Type B pancreatic cell (in vitro differentiated cells): ENCODE data around the gene IL6R. TPM values are rescaled to one million over a fixed set of nuclear protein-coding genes. Genes with fewer than 3 reads are reported as not detected.

Experiments
- DNase-seq: peaks from one replicate; pipeline ENCODE4 v3.0.0; 2021; ENCODE audit warnings: mixed read lengths; ENCODE audit not compliant: unreplicated experiment; ENCODE audit errors: extremely low spot score
- H3K27ac Mint-ChIP-seq: 2 replicates; pipeline ENCODE4 v1.8.0; 2021; ENCODE audit warnings: mild to moderate bottlenecking, mixed read lengths
- H3K27me3 Mint-ChIP-seq: 2 replicates; pipeline ENCODE4 v1.8.0; 2021; ENCODE audit warnings: mixed read lengths
- H3K36me3 Mint-ChIP-seq: 2 replicates; pipeline ENCODE4 v1.8.0; 2021; ENCODE audit warnings: mixed read lengths
- H3K4me1 Mint-ChIP-seq: one replicate; pipeline ENCODE4 v1.8.0; 2021; ENCODE audit warnings: mixed read lengths; ENCODE audit not compliant: unreplicated experiment
- H3K4me3 Mint-ChIP-seq: 2 replicates; pipeline ENCODE4 v1.8.0; 2021; ENCODE audit warnings: mild to moderate bottlenecking, mixed read lengths
- H3K9me3 Mint-ChIP-seq: 2 replicates; pipeline ENCODE4 v1.8.0; 2021; ENCODE audit warnings: mixed read lengths
- CTCF ChIP-seq: fragments of 200-600 bp; sonication (generic); conservative IDR thresholded peaks from 2 replicates; pipeline ENCODE4 v1.5.0; 2021; ENCODE audit warnings: antibody characterized with exemption, mild to moderate bottlenecking
- total RNA-seq: library from RNA; stranded (reverse); gene quantifications from 2 replicates; pipeline ENCODE4 v1.2.1, GENCODE V29; 2021; ENCODE audit warnings: low replicate concordance

IL6R gene
- total RNA-seq, 1 donor from 2014 or later, result 12.5 TPM

GRCh38 chr1:154471304-154471703 is 66.2 kb downstream of the IL6R start:
- Mint-ChIP-seq H3K27ac (no peak overlapping the region), H3K27me3 (peaks cover under 1% of the 10 kb centered on the region), H3K4me3 (no peak overlapping the region), H3K9me3 (no peaks in the 10 kb centered on the region), H3K4me1 (peaks cover 2% of the 10 kb centered on the region), H3K36me3 (no peaks in the 10 kb centered on the region)
- no peak for TF ChIP-seq CTCF
- DNase-seq, result no peak

DNA sequence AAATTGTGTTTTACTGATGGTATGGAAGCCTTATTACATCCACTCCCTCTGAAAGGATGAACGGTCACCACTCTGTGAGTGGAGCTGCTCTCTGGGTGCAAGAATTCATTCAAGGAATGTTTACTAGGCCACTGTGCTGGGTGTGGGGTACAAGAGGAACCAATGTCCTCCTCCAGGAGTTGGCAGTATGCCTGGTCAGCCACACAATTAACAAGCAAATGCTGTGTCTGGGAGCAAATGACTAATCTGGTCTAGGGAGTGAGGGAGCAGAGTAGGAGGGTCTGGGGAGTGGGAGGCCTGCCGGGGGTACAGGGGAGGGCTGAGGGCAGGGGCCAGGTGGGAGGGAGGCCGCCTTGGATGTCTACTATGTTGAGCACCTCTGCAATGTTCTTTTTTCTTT is 69.7 kb downstream of the IL6R start:
- Mint-ChIP-seq H3K4me3 (no peak overlapping the region), H3K27me3 (no peaks in the 10 kb centered on the region), H3K27ac (peak overlapping the region; percentile 46), H3K4me1 (peaks cover 8% of the 10 kb centered on the region), H3K9me3 (no peaks in the 10 kb centered on the region), H3K36me3 (no peaks in the 10 kb centered on the region)
- no peak for DNase-seq
- no peak for TF ChIP-seq CTCF

GRCh38 chr1:154476791-154477190 is 71.6 kb downstream of the IL6R start:
- DNase-seq, result no peak
- TF ChIP-seq CTCF, result no peak
- no peak overlapping the region for H3K27ac Mint-ChIP-seq
- H3K4me1 Mint-ChIP-seq, result peaks cover 24% of the 10 kb centered on the region
- no peaks in the 10 kb centered on the region for H3K9me3 Mint-ChIP-seq
- H3K27me3 Mint-ChIP-seq, result no peaks in the 10 kb centered on the region
- H3K36me3 Mint-ChIP-seq, result no peaks in the 10 kb centered on the region
- no peak overlapping the region for H3K4me3 Mint-ChIP-seq

DNA sequence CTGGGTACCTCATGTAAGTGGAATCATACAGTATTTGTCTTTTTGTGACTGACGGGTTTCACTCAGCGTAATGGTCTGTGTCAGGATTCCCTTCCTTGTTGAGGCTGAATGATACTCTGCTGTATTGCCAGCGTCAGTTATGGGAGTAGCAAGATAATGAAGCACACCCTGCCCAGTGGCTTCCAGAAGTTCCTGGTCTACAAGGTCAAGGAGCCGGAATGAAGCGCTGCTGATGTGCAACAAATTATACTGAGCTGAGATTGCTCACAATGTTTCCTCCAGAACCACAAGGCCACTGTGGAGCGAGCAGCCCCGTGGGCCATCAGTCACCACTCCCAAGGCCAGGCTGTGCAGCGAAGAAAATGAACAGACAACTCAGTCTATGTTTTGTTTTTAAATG is 72.9 kb downstream of the IL6R start:
- no peak for DNase-seq
- Mint-ChIP-seq H3K27me3 (no peaks in the 10 kb centered on the region), H3K27ac (no peak overlapping the region), H3K4me3 (no peak overlapping the region), H3K9me3 (no peaks in the 10 kb centered on the region), H3K4me1 (peaks cover 24% of the 10 kb centered on the region), H3K36me3 (no peaks in the 10 kb centered on the region)
- no peak for TF ChIP-seq CTCF

DNA sequence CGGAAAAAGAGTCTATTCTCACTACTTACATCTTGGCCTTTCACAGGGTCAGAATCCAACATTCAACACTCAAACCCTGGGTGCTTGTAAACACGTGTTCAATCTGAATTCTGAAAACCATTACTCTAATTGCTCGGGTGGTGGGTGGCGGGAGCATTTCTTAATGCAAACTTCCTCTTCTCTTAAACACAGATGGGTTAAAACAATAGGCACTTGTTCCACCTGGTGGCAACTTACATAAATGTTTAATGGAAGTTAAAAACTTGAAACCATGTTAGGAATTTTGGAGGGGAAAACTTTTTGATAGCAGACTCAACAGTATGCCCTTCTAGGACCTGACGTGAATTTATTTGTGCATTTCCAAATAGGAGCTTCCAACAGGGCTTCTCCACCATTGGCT is 73.5 kb downstream of the IL6R start:
- Mint-ChIP-seq H3K9me3 (no peaks in the 10 kb centered on the region), H3K27ac (peak overlapping the region; percentile 25), H3K27me3 (no peaks in the 10 kb centered on the region), H3K4me1 (peaks cover 24% of the 10 kb centered on the region), H3K36me3 (no peaks in the 10 kb centered on the region), H3K4me3 (no peak overlapping the region)
- TF ChIP-seq CTCF, result no peak
- DNase-seq, result no peak
